Activated naive CD8-positive, alpha-beta T cell treated with anti-CD3 and anti-CD28 coated beads for 36 hours (primary cell): ENCODE data around the gene BPIFB4. TPM values are rescaled to one million over a fixed set of nuclear protein-coding genes. Genes with fewer than 3 reads are reported as not detected.
"Not testable (repeated sequence)": the region's sequence is repeated elsewhere in the genome, so short reads cannot be mapped to it uniquely, and the experiment has no call there.

ENCODE experiments used
- DNase-seq: peaks from one replicate; pipeline ENCODE4 v3.0.0; 2021
- H3K27ac Mint-ChIP-seq: one replicate; pipeline ENCODE4 v1.8.0; 2022; ENCODE audit warnings: mild to moderate bottlenecking, moderate library complexity, mixed read lengths
- H3K27me3 Mint-ChIP-seq: one replicate; pipeline ENCODE4 v1.8.0; 2022; ENCODE audit warnings: mild to moderate bottlenecking, mixed read lengths
- H3K36me3 Mint-ChIP-seq: one replicate; pipeline ENCODE4 v1.8.0; 2021; ENCODE audit warnings: mild to moderate bottlenecking, mixed read lengths
- H3K4me1 Mint-ChIP-seq: one replicate; pipeline ENCODE4 v1.8.0; 2021; ENCODE audit warnings: mixed read lengths
- H3K4me3 Mint-ChIP-seq: one replicate; pipeline ENCODE4 v1.8.0; 2022; ENCODE audit warnings: mild to moderate bottlenecking, moderate library complexity, mixed read lengths
- H3K9me3 Mint-ChIP-seq: one replicate; pipeline ENCODE4 v1.8.0; 2022; ENCODE audit warnings: mixed read lengths
- total RNA-seq, 2 experiments: library from RNA; stranded (reverse); gene quantifications; one replicate each; pipeline ENCODE4 v1.2.3, GENCODE V29; 2021

BPIFB4 gene
- total RNA-seq: not detected

DNA sequence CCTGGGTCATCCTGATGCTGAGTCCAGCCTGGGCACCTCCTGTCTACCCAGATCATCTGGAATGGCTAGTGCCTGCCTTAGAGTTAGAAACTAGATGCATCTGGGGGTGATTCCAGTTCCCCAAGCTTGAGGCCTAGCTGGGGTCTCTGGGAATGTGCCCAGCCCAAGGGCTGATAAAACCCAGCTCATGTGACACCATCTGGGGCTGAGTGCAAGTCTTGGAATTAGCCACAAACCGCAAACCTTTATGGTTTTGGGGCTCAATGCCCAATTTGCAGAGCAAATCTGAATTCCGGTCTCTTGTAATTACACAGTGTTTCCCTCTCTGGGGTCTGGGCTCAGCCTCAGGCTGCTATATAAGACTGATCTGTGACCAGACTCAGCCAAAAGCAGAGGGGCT, at the start of gene BPIFB4:
Gene BPIFB4 (plus strand): TSS at position 385 of the 400 bp plus-strand sequence. CDS start 1,884 bp downstream, outside the sequence.
- no peaks in the 10 kb centered on the region for H3K27me3 Mint-ChIP-seq
- H3K36me3 Mint-ChIP-seq: no peaks in the 10 kb centered on the region
- DNase-seq: no peak
- H3K4me3 Mint-ChIP-seq: no peak within 1 kb of the TSS
- no peak within 1 kb of the TSS for H3K27ac Mint-ChIP-seq
- no peaks in the 10 kb centered on the region for H3K4me1 Mint-ChIP-seq
- H3K9me3 Mint-ChIP-seq: no peaks in the 10 kb centered on the region

- Mint-ChIP-seq H3K27ac (no peak overlapping the region), H3K27me3 (no peaks in the 10 kb centered on the region), H3K4me3 (no peak overlapping the region), H3K4me1 (no peaks in the 10 kb centered on the region), H3K36me3 (peaks cover 2% of the 10 kb centered on the region), H3K9me3 (peaks cover 4% of the 10 kb centered on the region)
- DNase-seq: no peak
Observed at GRCh38 chr20:33030076-33030475, 49.4 kb upstream of the BPIFB4 start.

DNA sequence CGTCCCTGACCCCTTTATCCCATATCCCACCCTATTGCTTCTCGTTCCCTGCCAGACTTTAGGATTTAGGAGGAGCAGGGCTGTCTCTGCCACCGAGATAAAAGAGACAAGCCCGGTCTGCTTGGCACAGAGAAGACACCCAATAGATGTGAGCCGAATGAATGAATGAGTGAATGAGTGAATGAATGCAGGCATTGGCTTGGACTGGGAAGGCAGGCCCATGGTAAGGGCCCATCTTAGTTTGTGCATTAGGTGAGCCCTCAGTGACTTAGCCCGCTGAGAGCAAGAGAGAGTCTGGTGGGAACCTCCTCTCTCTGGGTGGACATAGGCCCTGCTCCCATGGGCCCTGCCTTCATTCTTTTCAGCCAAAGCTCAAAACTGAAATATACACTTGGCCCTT, 48.9 kb upstream of the BPIFB4 start:
- peaks cover 2% of the 10 kb centered on the region for H3K36me3 Mint-ChIP-seq
- H3K9me3 Mint-ChIP-seq: peaks cover 4% of the 10 kb centered on the region
- no peak overlapping the region for H3K4me3 Mint-ChIP-seq
- no peak for DNase-seq
- H3K4me1 Mint-ChIP-seq: no peaks in the 10 kb centered on the region
- H3K27ac Mint-ChIP-seq: no peak overlapping the region
- no peaks in the 10 kb centered on the region for H3K27me3 Mint-ChIP-seq

DNA sequence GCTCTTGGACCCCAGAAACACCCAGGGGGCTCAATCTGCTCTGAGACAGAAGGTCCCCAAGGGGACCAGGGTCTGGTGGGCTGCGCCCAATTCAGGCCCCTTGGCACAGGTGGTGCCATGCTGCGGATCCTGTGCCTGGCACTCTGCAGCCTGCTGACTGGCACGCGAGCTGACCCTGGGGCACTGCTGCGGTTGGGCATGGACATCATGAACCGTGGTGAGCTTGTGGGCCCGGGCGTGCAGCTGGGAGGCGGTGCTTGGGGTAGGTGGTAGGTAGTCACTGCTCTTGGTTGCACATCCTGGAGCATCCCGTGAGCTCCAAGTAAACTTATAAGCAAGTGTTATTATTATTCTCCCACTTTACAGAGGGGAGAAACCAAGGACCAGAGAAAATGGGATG, 47.9 kb upstream of the BPIFB4 start, which contains the start of gene BPIFB6:
Gene BPIFB6 (plus strand): TSS at position 118 of the 400 bp plus-strand sequence. CDS start 0 bp downstream, at position 118.
- Mint-ChIP-seq H3K9me3 (peaks cover 4% of the 10 kb centered on the region), H3K27me3 (no peaks in the 10 kb centered on the region), H3K27ac (no peak within 1 kb of the TSS), H3K36me3 (peaks cover 2% of the 10 kb centered on the region), H3K4me1 (no peaks in the 10 kb centered on the region), H3K4me3 (no peak within 1 kb of the TSS)
- no peak for DNase-seq

GRCh38 chr20:33032555-33032954, 46.9 kb upstream of the BPIFB4 start:
- peaks cover 2% of the 10 kb centered on the region for H3K36me3 Mint-ChIP-seq
- no peak overlapping the region for H3K27ac Mint-ChIP-seq
- H3K9me3 Mint-ChIP-seq: peaks cover 4% of the 10 kb centered on the region
- no peak overlapping the region for H3K4me3 Mint-ChIP-seq
- no peaks in the 10 kb centered on the region for H3K27me3 Mint-ChIP-seq
- no peak for DNase-seq
- no peaks in the 10 kb centered on the region for H3K4me1 Mint-ChIP-seq

DNA sequence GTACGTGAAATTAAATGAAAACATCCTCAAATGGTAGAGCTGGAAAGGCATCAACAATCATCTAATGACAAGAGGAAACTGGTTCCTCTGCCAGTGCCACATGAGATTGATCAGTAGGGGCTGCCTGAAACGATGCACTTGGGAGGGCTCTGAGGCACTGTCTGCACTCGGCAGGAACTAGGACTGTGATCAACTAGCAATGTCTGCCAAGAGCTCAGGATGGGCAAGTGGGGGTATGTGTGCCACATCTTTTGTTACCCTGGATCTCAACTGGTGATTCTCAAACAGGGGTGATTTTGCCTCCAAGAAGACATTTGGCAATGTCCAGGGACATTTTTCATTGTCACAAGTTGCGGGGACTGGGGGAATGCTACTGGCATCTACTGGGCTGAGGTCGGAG, 46.1 kb upstream of the BPIFB4 start:
- Mint-ChIP-seq H3K9me3 (peaks cover 4% of the 10 kb centered on the region), H3K36me3 (peaks cover 2% of the 10 kb centered on the region), H3K27me3 (no peaks in the 10 kb centered on the region), H3K4me3 (no peak overlapping the region), H3K4me1 (no peaks in the 10 kb centered on the region), H3K27ac (no peak overlapping the region)
- DNase-seq: no peak

DNA sequence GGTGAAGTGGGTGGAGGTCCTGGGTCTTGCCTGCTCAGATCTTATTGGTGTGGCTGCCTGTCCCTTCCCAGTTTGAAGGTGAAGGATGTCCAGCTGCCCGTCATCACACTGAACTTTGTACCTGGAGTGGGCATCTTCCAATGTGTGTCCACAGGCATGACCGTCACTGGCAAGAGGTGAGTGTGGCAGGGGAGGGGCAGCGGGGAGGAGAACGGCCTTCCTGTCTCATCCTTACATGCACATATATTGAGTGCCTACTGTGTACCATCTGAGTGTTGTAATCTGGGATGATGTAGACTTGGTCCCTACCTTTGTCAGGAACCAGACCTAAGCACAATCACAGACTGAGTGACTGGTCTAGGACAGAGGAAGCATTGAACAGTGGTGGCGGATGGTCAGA, 45.3 kb upstream of the BPIFB4 start:
- H3K4me3 Mint-ChIP-seq: no peak overlapping the region
- H3K9me3 Mint-ChIP-seq: peaks cover 4% of the 10 kb centered on the region
- no peak for DNase-seq
- H3K4me1 Mint-ChIP-seq: no peaks in the 10 kb centered on the region
- H3K27ac Mint-ChIP-seq: no peak overlapping the region
- peaks cover 2% of the 10 kb centered on the region for H3K36me3 Mint-ChIP-seq
- H3K27me3 Mint-ChIP-seq: no peaks in the 10 kb centered on the region

DNA sequence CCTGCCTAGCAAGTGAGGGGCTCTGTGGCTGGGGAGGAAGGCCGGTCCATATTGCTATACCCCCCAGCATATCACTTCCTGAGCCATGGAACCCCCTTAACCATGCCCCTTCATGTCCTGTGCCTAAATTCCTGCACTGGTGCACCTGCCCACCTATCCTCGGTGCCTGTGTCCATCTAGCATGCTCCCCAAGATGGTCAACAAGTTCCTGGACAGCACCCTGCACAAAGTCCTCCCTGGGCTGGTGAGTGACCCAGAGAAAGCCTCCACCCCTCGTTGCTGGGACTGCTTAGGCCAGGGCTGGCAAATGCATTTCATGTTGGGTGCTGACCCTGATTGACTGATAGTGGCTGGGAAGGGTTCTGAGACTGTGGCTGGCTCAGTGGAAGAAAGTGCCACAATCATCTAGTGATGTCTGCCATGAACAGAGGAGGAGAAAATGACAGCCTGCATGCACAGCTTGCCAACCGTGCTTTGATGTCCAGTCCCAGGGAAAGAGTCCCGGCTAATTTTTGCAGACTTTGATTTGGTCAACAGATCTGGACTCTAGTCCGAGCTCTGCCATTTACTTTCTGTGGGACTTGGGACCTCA, 44.4 kb upstream of the BPIFB4 start:
- H3K4me1 Mint-ChIP-seq: no peaks in the 10 kb centered on the region
- H3K9me3 Mint-ChIP-seq: peaks cover 4% of the 10 kb centered on the region
- no peak for DNase-seq
- H3K27me3 Mint-ChIP-seq: no peaks in the 10 kb centered on the region
- no peak overlapping the region for H3K4me3 Mint-ChIP-seq
- H3K36me3 Mint-ChIP-seq: peaks cover 2% of the 10 kb centered on the region
- H3K27ac Mint-ChIP-seq: no peak overlapping the region

DNA sequence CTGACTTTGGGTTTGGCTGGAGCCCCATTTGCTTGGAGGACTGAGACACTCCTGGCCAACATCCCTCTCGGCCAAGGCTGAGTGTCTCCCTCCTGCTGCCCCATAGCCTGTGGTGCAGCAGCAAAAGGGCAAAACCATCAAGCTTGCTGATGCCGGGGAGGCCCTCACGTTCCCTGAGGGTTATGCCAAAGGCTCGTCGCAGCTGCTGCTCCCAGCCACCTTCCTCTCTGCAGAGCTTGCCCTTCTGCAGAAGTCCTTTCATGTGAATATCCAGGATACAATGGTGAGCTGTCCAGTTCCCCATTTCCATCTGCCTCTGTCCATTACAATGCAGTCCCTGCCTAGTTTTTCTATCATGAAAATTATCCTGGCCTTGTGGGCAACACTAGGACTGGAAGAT, 42.0 kb upstream of the BPIFB4 start:
- H3K4me3 Mint-ChIP-seq: no peak overlapping the region
- peaks cover 4% of the 10 kb centered on the region for H3K9me3 Mint-ChIP-seq
- DNase-seq: no peak
- peaks cover 2% of the 10 kb centered on the region for H3K36me3 Mint-ChIP-seq
- no peak overlapping the region for H3K27ac Mint-ChIP-seq
- H3K4me1 Mint-ChIP-seq: no peaks in the 10 kb centered on the region
- no peaks in the 10 kb centered on the region for H3K27me3 Mint-ChIP-seq

GRCh38 chr20:33038243-33038642, 41.2 kb upstream of the BPIFB4 start:
- Mint-ChIP-seq H3K27ac (no peak overlapping the region), H3K27me3 (no peaks in the 10 kb centered on the region), H3K4me1 (no peaks in the 10 kb centered on the region), H3K4me3 (no peak overlapping the region), H3K36me3 (no peaks in the 10 kb centered on the region), H3K9me3 (peaks cover 2% of the 10 kb centered on the region)
- DNase-seq: no peak

DNA sequence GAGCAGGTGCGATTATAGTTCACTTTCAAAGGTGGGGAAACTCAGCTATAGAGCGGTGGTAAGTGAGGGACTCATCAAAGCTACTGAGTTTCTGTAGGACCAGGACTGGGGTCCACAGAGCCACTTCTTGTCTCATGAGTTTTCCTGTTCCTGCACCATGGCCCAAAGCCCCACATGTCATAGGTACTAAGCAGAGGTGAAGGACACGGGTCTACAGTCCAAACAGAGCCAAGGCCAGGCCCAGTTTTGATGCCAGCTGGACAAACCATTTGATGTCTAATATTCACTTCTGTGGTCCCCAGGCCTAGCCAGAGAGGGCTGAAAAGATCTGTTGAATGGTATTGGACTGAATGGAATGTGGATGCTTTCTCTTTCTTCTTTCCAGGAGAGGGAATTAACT, 37.0 kb upstream of the BPIFB4 start:
- Mint-ChIP-seq H3K27ac (no peak overlapping the region), H3K4me3 (no peak overlapping the region), H3K27me3 (no peaks in the 10 kb centered on the region), H3K4me1 (no peaks in the 10 kb centered on the region), H3K9me3 (peaks cover 13% of the 10 kb centered on the region), H3K36me3 (no peaks in the 10 kb centered on the region)
- DNase-seq: no peak

DNA sequence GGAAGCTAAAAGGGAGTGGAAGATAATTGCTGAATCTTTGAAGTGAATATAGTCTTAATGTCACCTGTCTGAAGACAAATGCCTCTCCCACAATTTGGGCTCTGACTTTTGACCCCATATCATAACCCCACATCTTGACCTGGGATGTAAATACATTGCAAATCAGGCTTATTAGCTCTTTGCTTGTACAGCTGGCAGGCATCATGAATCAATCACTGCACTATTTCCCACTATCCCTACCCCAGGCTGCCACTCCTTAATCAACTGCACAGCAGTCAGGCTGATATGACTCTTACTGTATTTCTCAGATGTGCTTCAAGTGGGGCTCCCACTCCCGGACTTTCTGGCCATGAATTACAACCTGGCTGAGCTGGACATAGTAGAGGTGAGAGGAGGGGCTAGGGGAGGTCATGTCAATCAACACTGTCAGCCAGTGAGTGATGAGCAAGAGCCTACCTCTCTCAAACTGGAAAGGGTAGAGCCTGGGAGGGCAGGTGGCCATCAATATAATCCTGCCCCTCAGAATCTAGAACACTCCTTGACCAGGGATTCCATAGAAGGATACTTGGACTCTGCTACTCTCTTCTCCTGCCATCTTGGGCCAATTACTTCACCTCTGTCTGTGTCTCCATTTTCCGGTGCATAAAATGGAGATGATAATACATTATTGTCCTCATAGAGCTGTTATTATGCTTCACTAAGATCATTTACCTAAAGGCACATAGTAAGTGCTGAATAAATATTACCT, 36.3 kb upstream of the BPIFB4 start:
- H3K9me3 Mint-ChIP-seq: peaks cover 13% of the 10 kb centered on the region
- no peaks in the 10 kb centered on the region for H3K36me3 Mint-ChIP-seq
- no peaks in the 10 kb centered on the region for H3K4me1 Mint-ChIP-seq
- no peak for DNase-seq
- H3K27me3 Mint-ChIP-seq: no peaks in the 10 kb centered on the region
- no peak overlapping the region for H3K4me3 Mint-ChIP-seq
- no peak overlapping the region for H3K27ac Mint-ChIP-seq

- Mint-ChIP-seq H3K4me3 (no peak overlapping the region), H3K4me1 (no peaks in the 10 kb centered on the region), H3K9me3 (peaks cover 13% of the 10 kb centered on the region), H3K27ac (no peak overlapping the region), H3K36me3 (no peaks in the 10 kb centered on the region), H3K27me3 (no peaks in the 10 kb centered on the region)
- DNase-seq: no peak
Observed at GRCh38 chr20:33043731-33044181, 35.7 kb upstream of the BPIFB4 start.

- not testable (repeated sequence) for H3K27ac Mint-ChIP-seq, H3K4me3 Mint-ChIP-seq, H3K4me1 Mint-ChIP-seq, DNase-seq, H3K36me3 Mint-ChIP-seq, H3K27me3 Mint-ChIP-seq
- peaks cover 13% of the 10 kb centered on the region for H3K9me3 Mint-ChIP-seq
Observed at GRCh38 chr20:33045129-33045721, 34.2 kb upstream of the BPIFB4 start.

- DNase-seq: no peak
- Mint-ChIP-seq H3K9me3 (peaks cover 13% of the 10 kb centered on the region), H3K36me3 (no peaks in the 10 kb centered on the region), H3K4me1 (no peaks in the 10 kb centered on the region), H3K4me3 (no peak overlapping the region), H3K27me3 (no peaks in the 10 kb centered on the region), H3K27ac (no peak overlapping the region)
Observed at GRCh38 chr20:33046412-33046811, 33.0 kb upstream of the BPIFB4 start.
